ENCODE results near the gene CCDC6.

- TF ChIP-seq POLR2A (IDR thresholded peaks at IDR 0.05) = no peak
- no peak for TF ChIP-seq CTCF (IDR thresholded peaks at IDR 0.05)
Observed at GRCh38 chr10:59762505-59762904, 143.9 kb downstream of the CCDC6 start.
